ENCODE measurements around the gene SCN2B.

GRCh38 chr11:118175993-118176777 lies at the start of gene SCN2B:
- no peak for TF ChIP-seq POLR2AphosphoS5 (IDR thresholded peaks at IDR 0.05; ENCODE audit: low read depth, low read length)
- TF ChIP-seq, protein P1, sequence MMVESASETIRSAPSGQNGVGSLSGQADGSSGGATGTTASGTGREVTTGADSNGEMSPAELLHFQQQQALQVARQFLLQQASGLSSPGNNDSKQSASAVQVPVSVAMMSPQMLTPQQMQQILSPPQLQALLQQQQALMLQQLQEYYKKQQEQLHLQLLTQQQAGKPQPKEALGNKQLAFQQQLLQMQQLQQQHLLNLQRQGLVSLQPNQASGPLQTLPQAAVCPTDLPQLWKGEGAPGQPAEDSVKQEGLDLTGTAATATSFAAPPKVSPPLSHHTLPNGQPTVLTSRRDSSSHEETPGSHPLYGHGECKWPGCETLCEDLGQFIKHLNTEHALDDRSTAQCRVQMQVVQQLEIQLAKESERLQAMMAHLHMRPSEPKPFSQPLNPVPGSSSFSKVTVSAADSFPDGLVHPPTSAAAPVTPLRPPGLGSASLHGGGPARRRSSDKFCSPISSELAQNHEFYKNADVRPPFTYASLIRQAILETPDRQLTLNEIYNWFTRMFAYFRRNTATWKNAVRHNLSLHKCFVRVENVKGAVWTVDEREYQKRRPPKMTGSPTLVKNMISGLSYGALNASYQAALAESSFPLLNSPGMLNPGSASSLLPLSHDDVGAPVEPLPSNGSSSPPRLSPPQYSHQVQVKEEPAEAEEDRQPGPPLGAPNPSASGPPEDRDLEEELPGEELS (CRISPR knock-in tag; IDR thresholded peaks at IDR 0.05) = no peak
- no peak for TF ChIP-seq JUN (CRISPR knock-in tag; IDR thresholded peaks at IDR 0.05)
- no peak for TF ChIP-seq CTCF (CRISPR knock-in tag; IDR thresholded peaks at IDR 0.05)
- no peak for TF ChIP-seq ATF5 (CRISPR knock-in tag; IDR thresholded peaks at IDR 0.05; ENCODE audit: low read depth)
- TF ChIP-seq, protein P2, sequence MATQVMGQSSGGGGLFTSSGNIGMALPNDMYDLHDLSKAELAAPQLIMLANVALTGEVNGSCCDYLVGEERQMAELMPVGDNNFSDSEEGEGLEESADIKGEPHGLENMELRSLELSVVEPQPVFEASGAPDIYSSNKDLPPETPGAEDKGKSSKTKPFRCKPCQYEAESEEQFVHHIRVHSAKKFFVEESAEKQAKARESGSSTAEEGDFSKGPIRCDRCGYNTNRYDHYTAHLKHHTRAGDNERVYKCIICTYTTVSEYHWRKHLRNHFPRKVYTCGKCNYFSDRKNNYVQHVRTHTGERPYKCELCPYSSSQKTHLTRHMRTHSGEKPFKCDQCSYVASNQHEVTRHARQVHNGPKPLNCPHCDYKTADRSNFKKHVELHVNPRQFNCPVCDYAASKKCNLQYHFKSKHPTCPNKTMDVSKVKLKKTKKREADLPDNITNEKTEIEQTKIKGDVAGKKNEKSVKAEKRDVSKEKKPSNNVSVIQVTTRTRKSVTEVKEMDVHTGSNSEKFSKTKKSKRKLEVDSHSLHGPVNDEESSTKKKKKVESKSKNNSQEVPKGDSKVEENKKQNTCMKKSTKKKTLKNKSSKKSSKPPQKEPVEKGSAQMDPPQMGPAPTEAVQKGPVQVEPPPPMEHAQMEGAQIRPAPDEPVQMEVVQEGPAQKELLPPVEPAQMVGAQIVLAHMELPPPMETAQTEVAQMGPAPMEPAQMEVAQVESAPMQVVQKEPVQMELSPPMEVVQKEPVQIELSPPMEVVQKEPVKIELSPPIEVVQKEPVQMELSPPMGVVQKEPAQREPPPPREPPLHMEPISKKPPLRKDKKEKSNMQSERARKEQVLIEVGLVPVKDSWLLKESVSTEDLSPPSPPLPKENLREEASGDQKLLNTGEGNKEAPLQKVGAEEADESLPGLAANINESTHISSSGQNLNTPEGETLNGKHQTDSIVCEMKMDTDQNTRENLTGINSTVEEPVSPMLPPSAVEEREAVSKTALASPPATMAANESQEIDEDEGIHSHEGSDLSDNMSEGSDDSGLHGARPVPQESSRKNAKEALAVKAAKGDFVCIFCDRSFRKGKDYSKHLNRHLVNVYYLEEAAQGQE (IDR thresholded peaks at IDR 0.05; ENCODE audit: borderline replicate concordance in 1 of 2, low read depth in 1 of 2, low read length in 2 of 2) = no peak
- no peak for TF ChIP-seq BRCA1 (CRISPR knock-in tag; IDR thresholded peaks at IDR 0.05)
- TF ChIP-seq ZNF383 (CRISPR knock-in tag; IDR thresholded peaks at IDR 0.05; ENCODE audit: borderline replicate concordance) = no peak
- no peak for TF ChIP-seq MXI1 (IDR thresholded peaks at IDR 0.05; ENCODE audit: borderline replicate concordance, low read depth, low read length)
- no peak for TF ChIP-seq RBAK (CRISPR knock-in tag; IDR thresholded peaks at IDR 0.05)
- no peak for TF ChIP-seq GFI1 (CRISPR knock-in tag; IDR thresholded peaks at IDR 0.05; ENCODE audit: borderline replicate concordance)
- TF ChIP-seq ZNF24 (IDR thresholded peaks at IDR 0.05) = no peak
- no peak for TF ChIP-seq ETS1 (CRISPR knock-in tag; IDR thresholded peaks at IDR 0.05)
- no peak for TF ChIP-seq ZBTB26 (CRISPR knock-in tag; IDR thresholded peaks at IDR 0.05; ENCODE audit: borderline replicate concordance)
